ENCODE data around the gene FLRT3. TPM values are rescaled to one million over a fixed set of nuclear protein-coding genes. Genes with fewer than 3 reads are reported as not detected.

The FLRT3 gene
- total RNA-seq, 1 donor from 2014 or later = 6.7 TPM

- DNase-seq (ENCODE audit: low read depth) = no peak
Observed at GRCh38 chr20:14331646-14332045, 5.8 kb downstream of the FLRT3 start.

- DNase-seq (ENCODE audit: low read depth) = no peak
Observed at GRCh38 chr20:14319704-14320103, 17.7 kb downstream of the FLRT3 start.

DNA sequence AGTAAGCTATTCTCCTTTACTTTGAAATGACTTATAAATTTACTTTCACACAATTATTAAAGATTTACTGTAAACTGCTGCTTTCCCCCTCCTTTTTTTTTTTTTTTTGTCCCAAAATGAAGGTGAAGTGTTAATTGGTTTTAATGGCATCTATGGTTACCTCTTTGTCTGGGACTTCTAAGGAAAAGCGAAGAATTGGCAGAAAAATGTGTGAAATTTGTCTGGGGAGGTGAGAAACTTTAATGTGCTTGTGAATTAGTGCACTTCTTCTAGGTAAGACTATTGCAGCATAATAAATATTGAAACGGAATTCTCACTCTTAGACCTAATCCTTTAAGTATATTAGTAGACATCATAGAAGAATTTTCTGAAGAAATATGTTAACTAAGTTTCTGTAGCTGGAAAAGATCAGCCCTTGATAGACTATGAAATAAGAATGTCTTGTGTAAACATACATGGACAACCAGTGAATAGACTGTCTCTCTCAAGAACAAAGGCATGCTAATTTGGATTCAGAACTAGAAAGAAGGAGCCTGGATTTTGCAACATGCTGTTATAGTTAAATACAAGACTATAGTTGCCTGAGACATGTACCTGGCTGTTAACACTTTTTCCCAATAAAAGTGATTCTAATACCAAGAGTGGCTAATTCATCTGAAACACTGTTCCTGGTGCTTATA, 23.9 kb downstream of the FLRT3 start:
- DNase-seq (ENCODE audit: low read depth) = no peak

DNA sequence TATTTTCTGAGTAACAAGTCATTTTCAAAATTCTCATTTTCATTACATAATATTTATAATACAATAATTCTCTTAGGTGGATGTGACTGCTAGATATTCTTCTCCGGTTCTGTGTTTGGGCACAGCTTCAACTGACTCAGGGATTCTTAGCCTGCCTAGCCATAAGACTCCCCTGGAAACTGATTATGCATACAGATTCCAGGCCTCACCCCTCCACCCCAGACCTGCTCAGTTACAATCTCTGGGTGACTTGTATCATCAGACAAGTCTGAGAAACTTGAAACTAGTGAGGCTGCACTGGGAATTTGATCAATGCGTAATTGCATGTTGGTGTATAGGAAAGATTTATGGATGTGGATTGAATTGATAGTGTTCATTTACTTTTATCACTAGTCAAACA, 25.4 kb downstream of the FLRT3 start:
- DNase-seq (ENCODE audit: low read depth) = no peak

DNA sequence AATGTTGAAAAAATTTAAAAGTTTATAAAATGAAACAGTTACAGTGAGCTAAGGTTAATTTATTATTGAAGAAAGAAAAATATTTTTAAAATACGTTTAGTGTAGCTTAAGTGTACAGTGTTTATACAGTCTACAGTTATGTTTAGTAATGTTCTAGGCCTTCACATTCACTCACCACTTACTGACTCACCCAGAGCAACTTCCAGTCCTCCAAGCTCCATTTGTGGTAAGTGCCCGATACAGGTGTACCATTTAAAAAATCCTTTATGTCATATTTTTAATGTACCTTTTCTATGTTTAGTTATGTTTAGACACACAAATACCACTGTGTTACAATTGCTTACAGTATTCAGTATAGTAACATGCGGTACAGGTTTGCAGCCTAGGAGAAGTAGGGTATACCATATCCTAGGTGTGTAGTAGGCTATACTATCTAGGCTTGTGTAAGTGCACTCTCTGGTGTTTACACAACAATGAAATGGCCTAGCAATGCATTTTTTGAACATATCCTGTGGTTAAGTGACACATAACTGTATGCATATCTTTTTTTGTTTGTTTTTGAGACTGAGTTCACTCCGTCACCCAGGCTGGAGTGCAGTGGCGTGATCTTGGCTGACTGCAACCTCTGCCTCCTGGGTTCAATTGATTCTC, 26.3 kb downstream of the FLRT3 start:
- no peak for DNase-seq (ENCODE audit: low read depth)

DNA sequence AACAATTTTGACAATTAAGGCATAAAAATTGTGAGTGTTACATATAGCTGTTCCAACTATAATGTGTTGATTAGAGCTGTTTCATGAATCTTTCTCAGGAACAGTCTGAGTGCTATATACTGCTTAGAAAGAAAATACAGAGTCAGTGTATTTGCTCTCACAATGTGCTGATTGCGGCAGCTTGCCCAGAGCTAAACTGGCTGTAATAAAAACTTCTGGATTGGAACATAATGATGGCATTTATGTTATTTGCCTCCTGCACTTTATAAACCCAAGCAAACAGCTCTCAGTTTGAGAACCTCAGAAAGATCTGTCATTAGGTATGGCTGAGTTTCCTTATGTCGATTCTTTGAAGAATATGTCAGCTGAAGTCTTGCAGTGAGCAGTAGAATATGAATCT, 29.5 kb downstream of the FLRT3 start:
- no peak for DNase-seq (ENCODE audit: low read depth)

- no peak for DNase-seq (ENCODE audit: low read depth)
Observed at GRCh38 chr20:14304472-14304871, 32.9 kb downstream of the FLRT3 start.

- no peak for DNase-seq (ENCODE audit: low read depth)
Observed at GRCh38 chr20:14303651-14304050, 33.8 kb downstream of the FLRT3 start.

DNA sequence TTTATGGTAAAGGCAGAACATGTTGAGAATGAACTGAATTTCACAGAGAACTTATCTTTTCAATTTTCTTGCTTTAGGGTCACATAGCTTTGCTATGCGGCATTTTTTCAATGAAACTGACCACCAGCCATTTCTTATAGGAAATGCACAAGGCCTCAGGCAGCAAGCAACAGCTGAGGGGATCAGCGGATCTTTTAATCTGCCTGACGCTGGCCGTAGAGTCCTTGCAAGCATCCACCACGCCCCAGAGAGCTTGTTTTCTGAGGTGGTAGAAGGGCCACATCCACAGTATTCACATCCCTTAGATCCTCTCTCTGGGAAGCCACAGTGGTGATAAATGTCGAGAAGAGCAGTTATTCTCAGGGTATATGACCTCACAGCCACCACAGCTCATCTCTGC, 34.3 kb downstream of the FLRT3 start:
- no peak for DNase-seq (ENCODE audit: low read depth)

DNA sequence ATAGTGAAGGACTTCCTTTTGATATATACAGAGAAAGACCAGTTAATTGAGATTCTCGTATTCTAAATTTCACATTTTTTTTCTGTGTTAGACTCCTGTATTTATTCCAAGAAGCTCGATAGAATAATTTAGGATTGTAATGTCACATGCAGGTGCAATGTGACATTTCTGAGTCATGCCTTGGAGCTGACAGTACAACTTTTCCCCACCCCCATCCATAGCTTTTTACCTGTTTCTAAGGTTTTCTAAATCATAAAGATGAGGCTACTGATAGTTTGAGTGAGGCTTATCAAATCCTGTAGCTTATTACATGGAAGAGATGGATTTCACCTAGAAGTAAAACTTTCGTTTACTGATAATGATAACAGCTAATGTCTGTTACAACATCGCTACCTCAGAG, 37.6 kb downstream of the FLRT3 start:
- no peak for DNase-seq (ENCODE audit: low read depth)

- no peak for DNase-seq (ENCODE audit: low read depth)
Observed at GRCh38 chr20:14295770-14296309, 41.6 kb downstream of the FLRT3 start.

DNA sequence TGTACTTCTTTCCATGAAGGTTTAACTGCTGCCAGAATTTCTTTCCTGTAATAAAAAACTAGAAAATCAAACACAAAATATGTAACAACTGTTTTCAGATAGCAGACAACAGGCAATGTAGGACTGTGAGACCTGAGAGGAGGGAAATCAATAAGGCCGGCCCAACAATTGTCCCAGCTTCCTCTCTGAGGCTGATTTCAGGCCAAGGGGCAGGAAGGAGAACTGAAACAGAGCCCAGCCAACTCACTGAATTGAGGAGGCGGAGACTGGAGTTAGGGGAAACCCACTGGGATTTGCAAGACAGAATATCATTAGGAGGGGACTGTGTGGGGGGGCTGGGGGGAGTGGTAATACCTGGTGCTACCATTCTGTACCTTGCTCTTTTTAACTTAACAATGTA, 42.2 kb downstream of the FLRT3 start:
- no peak for DNase-seq (ENCODE audit: low read depth)

GRCh38 chr20:14291502-14291901, 45.9 kb downstream of the FLRT3 start:
- DNase-seq (ENCODE audit: low read depth) = no peak

- DNase-seq (ENCODE audit: low read depth) = peak; percentile 12
Observed at GRCh38 chr20:14288341-14289330, 48.8 kb downstream of the FLRT3 start.

- no peak for DNase-seq (ENCODE audit: low read depth)
Observed at GRCh38 chr20:14284443-14284842, 53.0 kb downstream of the FLRT3 start.

DNA sequence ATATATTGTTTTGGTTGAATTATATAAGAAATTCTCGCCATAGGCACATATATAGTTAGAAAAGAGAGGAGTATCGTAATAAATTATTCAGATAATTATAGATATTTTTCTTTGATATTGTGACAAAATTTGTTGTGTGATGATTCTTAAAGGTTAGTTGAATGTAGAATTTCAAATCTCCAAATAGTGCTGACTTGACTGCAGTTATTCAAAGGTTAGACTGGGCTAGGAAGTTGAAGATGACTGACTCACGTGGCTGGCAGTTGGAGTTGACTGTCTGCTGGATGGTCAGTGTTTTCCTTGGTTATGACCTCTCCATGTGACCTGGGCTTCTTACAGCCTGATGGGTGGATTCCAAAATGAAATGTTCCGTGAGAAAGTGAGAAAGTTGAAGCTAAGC, 55.3 kb downstream of the FLRT3 start:
- DNase-seq (ENCODE audit: low read depth) = no peak
